Fibroblast of pulmonary artery (primary cell): ENCODE data around the gene CLTB.

Experiments used
- DNase-seq: peaks from one replicate; pipeline ENCODE4 v3.0.0-alpha.2; 2010; ENCODE audit warnings: low read depth
- H3K4me3 ChIP-seq: replicated peaks from 2 replicates; pipeline ENCODE4 v1.5.1; 2011; ENCODE audit warnings: low read depth, mild to moderate bottlenecking, control low read depth, low read length, moderate library complexity
- TF ChIP-seq, protein P1 (sequence below): IDR thresholded peaks from 2 replicates; pipeline ENCODE4 v1.5.1; 2011; ENCODE audit warnings: mild to moderate bottlenecking, control low read depth, low read length, inconsistent platforms; ENCODE audit errors: missing control alignments

Gene CLTB

GRCh38 chr5:176392526-176392925 is 23.8 kb downstream of the CLTB start:
- TF ChIP-seq, protein P1, sequence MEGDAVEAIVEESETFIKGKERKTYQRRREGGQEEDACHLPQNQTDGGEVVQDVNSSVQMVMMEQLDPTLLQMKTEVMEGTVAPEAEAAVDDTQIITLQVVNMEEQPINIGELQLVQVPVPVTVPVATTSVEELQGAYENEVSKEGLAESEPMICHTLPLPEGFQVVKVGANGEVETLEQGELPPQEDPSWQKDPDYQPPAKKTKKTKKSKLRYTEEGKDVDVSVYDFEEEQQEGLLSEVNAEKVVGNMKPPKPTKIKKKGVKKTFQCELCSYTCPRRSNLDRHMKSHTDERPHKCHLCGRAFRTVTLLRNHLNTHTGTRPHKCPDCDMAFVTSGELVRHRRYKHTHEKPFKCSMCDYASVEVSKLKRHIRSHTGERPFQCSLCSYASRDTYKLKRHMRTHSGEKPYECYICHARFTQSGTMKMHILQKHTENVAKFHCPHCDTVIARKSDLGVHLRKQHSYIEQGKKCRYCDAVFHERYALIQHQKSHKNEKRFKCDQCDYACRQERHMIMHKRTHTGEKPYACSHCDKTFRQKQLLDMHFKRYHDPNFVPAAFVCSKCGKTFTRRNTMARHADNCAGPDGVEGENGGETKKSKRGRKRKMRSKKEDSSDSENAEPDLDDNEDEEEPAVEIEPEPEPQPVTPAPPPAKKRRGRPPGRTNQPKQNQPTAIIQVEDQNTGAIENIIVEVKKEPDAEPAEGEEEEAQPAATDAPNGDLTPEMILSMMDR = no peak
- no peak overlapping the region for H3K4me3 ChIP-seq
- DNase-seq = no peak

DNA sequence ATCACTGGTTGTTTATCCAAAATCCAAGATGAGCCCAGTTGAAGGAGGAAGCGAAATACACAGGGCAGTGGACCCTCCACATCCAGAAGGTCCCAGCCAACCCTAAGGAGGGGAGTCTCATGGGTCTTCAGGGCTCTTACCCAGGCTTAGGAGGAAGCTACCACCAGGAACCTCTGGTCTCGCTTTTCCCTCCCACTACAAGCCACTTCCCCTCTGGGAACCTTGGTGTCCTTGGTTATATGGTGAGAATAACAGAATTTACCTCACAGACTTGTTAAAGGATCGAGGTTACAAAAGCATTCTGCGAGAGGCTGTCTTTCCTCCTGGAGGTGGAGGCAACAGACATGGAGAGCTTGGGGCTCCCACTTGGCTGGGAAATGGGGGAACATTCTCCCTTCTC is 24.3 kb downstream of the CLTB start:
- TF ChIP-seq, protein P1 = no peak
- DNase-seq = no peak
- no peak overlapping the region for H3K4me3 ChIP-seq

DNA sequence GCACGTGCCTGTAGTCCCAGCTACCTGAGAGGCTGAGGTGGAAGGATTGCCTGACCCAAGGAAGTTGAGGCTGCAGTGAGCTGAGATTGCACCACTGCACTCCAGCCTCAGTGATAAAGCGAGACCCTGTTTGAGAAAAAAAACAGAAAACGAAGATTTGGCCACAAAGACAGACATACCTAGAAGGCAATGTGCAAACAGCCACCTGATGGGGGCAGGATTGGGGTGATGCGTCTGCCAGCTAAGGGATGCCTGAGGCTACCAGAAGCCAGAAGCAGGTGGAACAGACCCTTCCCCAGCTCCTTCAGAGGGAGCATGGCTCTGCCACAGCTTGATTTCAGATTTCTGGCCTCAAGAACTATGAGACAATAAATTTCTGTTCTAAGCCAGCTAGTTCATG is 24.9 kb downstream of the CLTB start:
- no peak for DNase-seq
- no peak overlapping the region for H3K4me3 ChIP-seq
- TF ChIP-seq, protein P1 = no peak

- DNase-seq = no peak
- TF ChIP-seq, protein P1 = no peak
- H3K4me3 ChIP-seq = peak overlapping the region; percentile 84
Observed at GRCh38 chr5:176389135-176390123, 26.9 kb downstream of the CLTB start.

- peak within 1 kb of the TSS; percentile 84 for H3K4me3 ChIP-seq
- peak; percentile 99 for DNase-seq
- TF ChIP-seq, protein P1 = no peak
Observed at GRCh38 chr5:176388444-176389134, 27.8 kb downstream of the CLTB start, which contains the start of the genes HIGD2A and NOP16. Gene HIGD2A, plus strand, starts transcription at chr5:176388751. Its CDS starts 69 bp downstream, at chr5:176388820. Gene NOP16, minus strand, starts transcription at chr5:176388598. Its CDS starts 59 bp downstream, at chr5:176388539.

DNA sequence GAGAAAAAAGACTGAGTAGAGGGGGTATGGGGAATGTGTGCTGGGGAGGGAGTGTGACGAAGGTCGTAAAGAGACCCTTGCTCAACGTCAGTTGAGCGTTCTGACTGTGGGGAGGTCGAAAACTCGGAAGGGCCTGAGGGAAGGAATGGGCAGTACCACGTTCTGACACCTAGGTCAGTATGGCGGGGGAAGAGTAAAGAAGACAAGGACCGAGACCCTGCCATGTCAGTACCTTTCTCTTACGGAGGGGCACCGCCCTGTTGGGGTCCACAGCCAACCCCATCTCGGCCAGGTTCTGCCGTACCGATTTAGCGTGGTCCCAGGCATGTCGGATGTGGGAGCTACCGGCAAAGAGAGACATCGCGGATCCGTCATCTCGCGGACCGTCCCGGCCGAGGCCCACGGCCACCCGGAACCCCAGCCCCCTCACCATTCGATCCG is 28.3 kb downstream of the CLTB start:
- peak overlapping the region; percentile 84 for H3K4me3 ChIP-seq
- no peak for DNase-seq
- TF ChIP-seq, protein P1 = no peak
